AG04450 (cell line): ENCODE data around the gene MNDA. TPM values are rescaled to one million over a fixed set of nuclear protein-coding genes. Genes with fewer than 3 reads are reported as not detected.

Source experiments
- CTCF ChIA-PET: fragments of 300-600, 350-600 bp; formaldehyde crosslinking; extraction: SDS; loops from one replicate; lab custom pipeline; 2022; ENCODE audit warnings: antibody characterized with exemption, inconsistent platforms; lab: Charles Lee
- POLR2A ChIA-PET: fragments of 350-600 bp; formaldehyde crosslinking; extraction: SDS; loops from one replicate; lab custom pipeline; 2021; ENCODE audit warnings: antibody characterized with exemption, inconsistent platforms; lab: Yijun Ruan, JAX
- DNase-seq: peaks from one replicate; pipeline ENCODE4 v3.0.0-alpha.2; 2011; ENCODE audit warnings: low read depth, low spot score
- H3K27ac ChIP-seq: one replicate; pipeline ENCODE4 v1.5.1; 2012; ENCODE audit warnings: low read depth, low read length, control low read depth
- H3K27me3 ChIP-seq: one replicate; pipeline ENCODE4 v1.6.0; 2012; ENCODE audit warnings: low read length; ENCODE audit not compliant: control insufficient read depth, insufficient read depth
- H3K4me3 ChIP-seq: 2 replicates; pipeline ENCODE4 v1.5.1; 2011; ENCODE audit warnings: mild to moderate bottlenecking, low read depth, low read length, control low read depth
- H3K9me3 ChIP-seq: 2 replicates; pipeline ENCODE4 v1.5.1; 2012; ENCODE audit warnings: low read length; ENCODE audit not compliant: control insufficient read depth, insufficient read depth
- polyA minus RNA-seq: library from RNA; depleted of rRNA, polyadenylated mRNA; stranded (reverse); fragments of >200 nt; gene quantifications from 2 replicates; pipeline ENCODE4 v1.2.3, GENCODE V29; 2011; rRNA and poly(A)+ RNA removed
- polyA plus RNA-seq: library from polyadenylated mRNA; depleted of rRNA; stranded (reverse); fragments of >200 nt; gene quantifications from 2 replicates; pipeline ENCODE4 v1.2.3, GENCODE V29; 2011; rRNA removed
- TF ChIP-seq, protein P1 (sequence below): IDR thresholded peaks from 2 replicates; pipeline ENCODE4 v1.5.1; 2011; ENCODE audit warnings: low read depth, low read length, control low read depth, inconsistent platforms

The MNDA gene
- polyA plus RNA-seq: not detected in 2 replicates
- polyA minus RNA-seq: not detected in 2 replicates

DNA sequence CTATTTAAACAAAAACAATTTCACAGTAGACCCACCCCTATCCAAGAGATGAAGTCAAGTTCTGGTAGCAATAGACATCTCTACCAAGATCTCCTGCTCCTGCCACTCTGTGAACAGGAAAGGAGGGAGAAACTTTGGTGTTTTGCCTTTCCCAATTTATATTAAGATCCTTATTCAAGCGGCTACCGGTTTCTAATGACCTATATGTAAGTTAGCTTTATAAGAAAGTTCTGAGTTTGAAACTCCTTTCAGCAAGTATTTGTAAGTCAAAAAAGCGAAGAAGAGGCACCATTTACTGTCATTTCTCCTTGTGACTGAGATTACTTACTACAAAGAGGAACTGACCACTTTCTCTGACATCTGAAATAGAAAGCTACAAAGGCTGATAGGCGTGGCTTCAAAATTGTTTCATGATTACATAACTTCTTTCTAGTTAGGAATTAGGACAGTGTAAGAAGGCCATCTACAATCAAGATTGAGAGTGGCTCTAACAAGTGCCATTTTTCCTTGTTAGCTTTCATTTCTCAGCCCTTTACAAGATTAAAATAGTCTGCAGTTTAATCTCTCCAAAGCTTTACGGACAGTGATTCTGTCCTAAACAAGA, at the start of gene MNDA:
Gene MNDA, plus strand, starts transcription at position 448 of the 604 bp plus-strand sequence. CDS start 10,803 bp downstream, outside the sequence.
- no peaks in the 10 kb centered on the region for H3K27me3 ChIP-seq
- ChIA-PET CTCF (no interaction called here), POLR2A (no interaction called here)
- DNase-seq: no peak
- H3K4me3 ChIP-seq: no peak within 1 kb of the TSS
- TF ChIP-seq, protein P1, sequence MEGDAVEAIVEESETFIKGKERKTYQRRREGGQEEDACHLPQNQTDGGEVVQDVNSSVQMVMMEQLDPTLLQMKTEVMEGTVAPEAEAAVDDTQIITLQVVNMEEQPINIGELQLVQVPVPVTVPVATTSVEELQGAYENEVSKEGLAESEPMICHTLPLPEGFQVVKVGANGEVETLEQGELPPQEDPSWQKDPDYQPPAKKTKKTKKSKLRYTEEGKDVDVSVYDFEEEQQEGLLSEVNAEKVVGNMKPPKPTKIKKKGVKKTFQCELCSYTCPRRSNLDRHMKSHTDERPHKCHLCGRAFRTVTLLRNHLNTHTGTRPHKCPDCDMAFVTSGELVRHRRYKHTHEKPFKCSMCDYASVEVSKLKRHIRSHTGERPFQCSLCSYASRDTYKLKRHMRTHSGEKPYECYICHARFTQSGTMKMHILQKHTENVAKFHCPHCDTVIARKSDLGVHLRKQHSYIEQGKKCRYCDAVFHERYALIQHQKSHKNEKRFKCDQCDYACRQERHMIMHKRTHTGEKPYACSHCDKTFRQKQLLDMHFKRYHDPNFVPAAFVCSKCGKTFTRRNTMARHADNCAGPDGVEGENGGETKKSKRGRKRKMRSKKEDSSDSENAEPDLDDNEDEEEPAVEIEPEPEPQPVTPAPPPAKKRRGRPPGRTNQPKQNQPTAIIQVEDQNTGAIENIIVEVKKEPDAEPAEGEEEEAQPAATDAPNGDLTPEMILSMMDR: no peak
- H3K9me3 ChIP-seq: no peaks in the 10 kb centered on the region
- no peak within 1 kb of the TSS for H3K27ac ChIP-seq

DNA sequence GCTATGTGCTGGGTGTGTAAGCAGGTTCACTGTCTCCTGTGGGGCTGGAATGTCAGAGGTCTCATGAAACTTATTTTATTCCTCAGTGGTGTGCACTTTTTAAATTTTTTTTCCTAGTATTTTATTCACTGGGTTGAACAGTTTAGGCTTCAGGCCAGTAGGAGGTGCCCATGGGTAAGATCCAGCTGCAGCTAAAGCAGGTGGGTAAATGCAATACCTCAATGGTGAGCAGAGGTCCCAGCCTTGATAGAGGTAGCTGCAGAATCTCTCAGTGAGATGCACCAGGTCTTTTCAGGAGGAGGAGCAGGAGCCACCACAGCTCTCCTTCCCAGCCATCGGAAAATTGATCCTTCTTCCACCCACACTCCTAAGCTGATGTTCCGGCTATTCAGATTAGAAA, 37.5 kb upstream of the MNDA start:
- ChIA-PET POLR2A (no interaction called here), CTCF (no interaction called here)
- Histone ChIP-seq H3K27me3 (no peaks in the 10 kb centered on the region), H3K27ac (no peak overlapping the region), H3K9me3 (no peaks in the 10 kb centered on the region), H3K4me3 (no peak overlapping the region)
- TF ChIP-seq, protein P1: peak; percentile 20; the same call in 1 of the 2 replicates
- no peak for DNase-seq

GRCh38 chr1:158794247-158794646, 36.9 kb upstream of the MNDA start:
- H3K27ac ChIP-seq: no peak overlapping the region
- ChIA-PET POLR2A (no interaction called here), CTCF (no interaction called here)
- no peaks in the 10 kb centered on the region for H3K27me3 ChIP-seq
- TF ChIP-seq, protein P1: no peak
- no peaks in the 10 kb centered on the region for H3K9me3 ChIP-seq
- no peak overlapping the region for H3K4me3 ChIP-seq
- DNase-seq: no peak

- TF ChIP-seq, protein P1: no peak
- no peak overlapping the region for H3K4me3 ChIP-seq
- no peak for DNase-seq
These were observed 32.6 kb upstream of the MNDA start for GRCh38 chr1:158798531-158798930.

GRCh38 chr1:158799689-158800088, 31.5 kb upstream of the MNDA start:
- DNase-seq: no peak
- Histone ChIP-seq H3K27me3 (no peaks in the 10 kb centered on the region), H3K27ac (no peak overlapping the region), H3K9me3 (no peaks in the 10 kb centered on the region), H3K4me3 (no peak overlapping the region)
- ChIA-PET CTCF (no interaction called here), POLR2A (no interaction called here)
- TF ChIP-seq, protein P1: no peak

More at GRCh38 chr1:158798531-158798930, 32.6 kb upstream of the MNDA start:
- H3K27me3 ChIP-seq: no peaks in the 10 kb centered on the region
- H3K9me3 ChIP-seq: no peaks in the 10 kb centered on the region
- POLR2A ChIA-PET: no interaction called here
- H3K27ac ChIP-seq: no peak overlapping the region
- CTCF ChIA-PET: no interaction called here
